ENCODE data around the gene LRRC8A. TPM values are rescaled to one million over a fixed set of nuclear protein-coding genes. Genes with fewer than 3 reads are reported as not detected.
A peak's percentile ranks its signal among the peaks of the same experiment; 100 is the strongest.

Gene LRRC8A
- total and polyA plus RNA-seq, 2 of the 13 experiments (the other 11 are each of a cell fraction or from before 2014, with no cell fraction given), result 16.1 to 40.6 TPM

- H4K20me1 ChIP-seq (ENCODE audit: insufficient read depth, low read length), result no peaks in the 10 kb centered on the region
- peak; percentile 50 for DNase-seq (ENCODE audit: low spot score)
- ChIA-PET POLR2A (interaction anchor here (0.9 to 3.9 kb wide), 6 partner anchors 11 to 102 kb away, joined by 3 to 25 read pairs (median 4); partner anchors contain the start of genes ENDOG, KYAT1 and LRRC8A), CTCF (ENCODE audit: low intra/inter-chr PET ratio, low total read pairs) (no interaction called here)
- peak; percentile 52 for ATAC-seq
- 31% methylated on average over 11 of the region's 14 CpGs for WGBS (ENCODE audit: low lambda C conversion rate)
- H3K9ac ChIP-seq (ENCODE audit: insufficient read depth, low read depth, low read length), result no peak overlapping the region
- peak overlapping the region; percentile 46 for H3K27ac ChIP-seq (ENCODE audit: extremely low read length, insufficient read depth, low read length)
- no peak overlapping the region; a peak in 1 of 6 replicates for H3K4me3 ChIP-seq (replicated peaks in 1 of 3; ENCODE audit: insufficient read depth in 1 of 3, low read depth in 2 of 3, low read length in 3 of 3)
- intact Hi-C loops (cut with micrococcal nuclease; ENCODE audit: unreplicated experiment), result no loop called here
- H3K27me3 ChIP-seq (ENCODE audit: control insufficient read depth in 1 of 2, insufficient read depth in 2 of 2, low read length in 2 of 2), result no peaks in the 10 kb centered on the region
- FAIRE-seq, result peak; percentile 43
- in situ Hi-C loops (cut with HindIII; ENCODE audit: extremely low pct_ligation_motif_present, low pct_unique_long_range_greater_than_20kb), result loop anchor here (5.0 kb wide), 1 partner anchor 37 kb away; the partner anchor contains the start of genes KYAT1 and LRRC8A
- peaks cover 4 to 12% of the 10 kb centered on the region in 2 experiments for H3K36me3 ChIP-seq (replicated peaks in 1 of 2; ENCODE audit: control insufficient read depth in 1 of 2, insufficient read depth in 2 of 2, low read length in 2 of 2)
- peaks cover 10% of the 10 kb centered on the region for H3K79me2 ChIP-seq (ENCODE audit: insufficient read depth, low read length)
- BruUV-seq (replicated peaks), result no TSS peak
- no peak overlapping the region for H2AFZ ChIP-seq (ENCODE audit: low read length)
- H3K4me1 ChIP-seq (ENCODE audit: insufficient read depth, low read length), result peaks cover 85% of the 10 kb centered on the region
- H3K4me2 ChIP-seq (ENCODE audit: low read depth, low read length), result peak overlapping the region; percentile 26; the same call in 1 of the 2 replicates
- H3K9me3 ChIP-seq (ENCODE audit: low read length), result no peaks in the 10 kb centered on the region
- peak; percentile 49; the same call in 1 of the 2 replicates for TF ChIP-seq MTA1 (CRISPR knock-in tag; IDR thresholded peaks at IDR 0.05; ENCODE audit: borderline replicate concordance)
- no peak for TF ChIP-seq MAFG (CRISPR knock-in tag; IDR thresholded peaks at IDR 0.05)
- TF ChIP-seq, protein P1, sequence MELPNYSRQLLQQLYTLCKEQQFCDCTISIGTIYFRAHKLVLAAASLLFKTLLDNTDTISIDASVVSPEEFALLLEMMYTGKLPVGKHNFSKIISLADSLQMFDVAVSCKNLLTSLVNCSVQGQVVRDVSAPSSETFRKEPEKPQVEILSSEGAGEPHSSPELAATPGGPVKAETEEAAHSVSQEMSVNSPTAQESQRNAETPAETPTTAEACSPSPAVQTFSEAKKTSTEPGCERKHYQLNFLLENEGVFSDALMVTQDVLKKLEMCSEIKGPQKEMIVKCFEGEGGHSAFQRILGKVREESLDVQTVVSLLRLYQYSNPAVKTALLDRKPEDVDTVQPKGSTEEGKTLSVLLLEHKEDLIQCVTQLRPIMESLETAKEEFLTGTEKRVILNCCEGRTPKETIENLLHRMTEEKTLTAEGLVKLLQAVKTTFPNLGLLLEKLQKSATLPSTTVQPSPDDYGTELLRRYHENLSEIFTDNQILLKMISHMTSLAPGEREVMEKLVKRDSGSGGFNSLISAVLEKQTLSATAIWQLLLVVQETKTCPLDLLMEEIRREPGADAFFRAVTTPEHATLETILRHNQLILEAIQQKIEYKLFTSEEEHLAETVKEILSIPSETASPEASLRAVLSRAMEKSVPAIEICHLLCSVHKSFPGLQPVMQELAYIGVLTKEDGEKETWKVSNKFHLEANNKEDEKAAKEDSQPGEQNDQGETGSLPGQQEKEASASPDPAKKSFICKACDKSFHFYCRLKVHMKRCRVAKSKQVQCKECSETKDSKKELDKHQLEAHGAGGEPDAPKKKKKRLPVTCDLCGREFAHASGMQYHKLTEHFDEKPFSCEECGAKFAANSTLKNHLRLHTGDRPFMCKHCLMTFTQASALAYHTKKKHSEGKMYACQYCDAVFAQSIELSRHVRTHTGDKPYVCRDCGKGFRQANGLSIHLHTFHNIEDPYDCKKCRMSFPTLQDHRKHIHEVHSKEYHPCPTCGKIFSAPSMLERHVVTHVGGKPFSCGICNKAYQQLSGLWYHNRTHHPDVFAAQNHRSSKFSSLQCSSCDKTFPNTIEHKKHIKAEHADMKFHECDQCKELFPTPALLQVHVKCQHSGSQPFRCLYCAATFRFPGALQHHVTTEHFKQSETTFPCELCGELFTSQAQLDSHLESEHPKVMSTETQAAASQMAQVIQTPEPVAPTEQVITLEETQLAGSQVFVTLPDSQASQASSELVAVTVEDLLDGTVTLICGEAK (IDR thresholded peaks at IDR 0.05), result no peak
- TF ChIP-seq, protein P1 (CRISPR knock-in tag; IDR thresholded peaks at IDR 0.05), result no peak
- no peak for TF ChIP-seq SOX13 (IDR thresholded peaks at IDR 0.05)
- peak in 1 of 2 experiments; percentile 36; a peak in 1 of 4 replicates for TF ChIP-seq SOX13 (CRISPR knock-in tag; conservative IDR thresholded peaks at IDR 0.05 in 1 of 2, IDR thresholded peaks at IDR 0.05 in 1 of 2)
- 0 out of 2 replicates have a peak, but pooled peaks have one; percentile 61 for TF ChIP-seq BRD4 (CRISPR knock-in tag; IDR thresholded peaks at IDR 0.05)
- peak; percentile 87 for TF ChIP-seq HNF4A (CRISPR knock-in tag; IDR thresholded peaks at IDR 0.05)
- no peak for TF ChIP-seq ATF1 (CRISPR knock-in tag; IDR thresholded peaks at IDR 0.05)
- no peak for TF ChIP-seq ZNF567 (CRISPR knock-in tag; IDR thresholded peaks at IDR 0.05; ENCODE audit: borderline replicate concordance)
- no peak for TF ChIP-seq SOX6 (IDR thresholded peaks at IDR 0.05)
- TF ChIP-seq SOX6 (CRISPR knock-in tag; IDR thresholded peaks at IDR 0.05), result peak; percentile 26; the same call in 1 of the 2 replicates
- no peak for TF ChIP-seq ADNP (CRISPR knock-in tag; IDR thresholded peaks at IDR 0.05)
- 0 out of 2 replicates have a peak, but pooled peaks have one; percentile 23 for TF ChIP-seq SALL1 (CRISPR knock-in tag; IDR thresholded peaks at IDR 0.05)
- peak; percentile 96 for TF ChIP-seq ZSCAN25 (CRISPR knock-in tag; IDR thresholded peaks at IDR 0.05)
- peak; percentile 95 for TF ChIP-seq ZNF263 (CRISPR knock-in tag; IDR thresholded peaks at IDR 0.05)
- TF ChIP-seq SRY (CRISPR knock-in tag; IDR thresholded peaks at IDR 0.05), result no peak
These were observed 37.6 kb downstream of the LRRC8A start for GRCh38 chr9:128919402-128920089.
